H1 (cell line): ENCODE measurements around the gene PLBD1. TPM values are rescaled to one million over a fixed set of nuclear protein-coding genes. Genes with fewer than 3 reads are reported as not detected.

Experiments
- CTCF ChIA-PET: fragments of 300-600 bp; sonication (Branson Sonifier 250); formaldehyde crosslinking; loops from one replicate; lab custom pipeline; 2021; ENCODE audit not compliant: partially characterized antibody; lab: Charles Lee
- POLR2A ChIA-PET: fragments of 300-600 bp; sonication (Branson Sonifier 250); formaldehyde crosslinking; loops from one replicate; lab custom pipeline; 2021; ENCODE audit warnings: inconsistent platforms; ENCODE audit not compliant: partially characterized antibody; lab: Charles Lee
- DNase-seq, 2 experiments: peaks; one replicate each; pipeline versions ENCODE4 v3.0.0 to v3.0.0-alpha.2; 2010 to 2022; ENCODE audit warnings: low spot score in 2 of 2, low read depth in 1 of 2, mixed read lengths in 1 of 2
- FAIRE-seq: peaks from 2 replicates; lab custom pipeline; 2011; peaks lifted over from hg19 to GRCh38; lab: Jason Lieb, UNC
- H2AFZ ChIP-seq: 2 replicates; pipeline ENCODE4 v1.8.1; 2012; ENCODE audit warnings: low read length, inconsistent platforms
- H2AK5ac ChIP-seq: 2 replicates; pipeline ENCODE4 v1.6.1; 2013; ENCODE audit warnings: low read depth, low read length
- H2BK120ac ChIP-seq: replicated peaks from 2 replicates; pipeline ENCODE3; 2013; ENCODE audit warnings: low read depth, low read length, inconsistent platforms
- H2BK12ac ChIP-seq: 2 replicates; pipeline ENCODE4 v1.6.1; 2013; ENCODE audit warnings: low read depth, low read length
- H2BK15ac ChIP-seq: 2 replicates; pipeline ENCODE4 v1.6.1; 2013; ENCODE audit warnings: low read length
- H2BK20ac ChIP-seq: 2 replicates; pipeline ENCODE4 v1.6.1; 2013; ENCODE audit warnings: low read length
- H2BK5ac ChIP-seq: 2 replicates; pipeline ENCODE4 v1.6.1; 2013; ENCODE audit warnings: low read depth, low read length
- H3K14ac ChIP-seq: 2 replicates; pipeline ENCODE4 v1.6.1; 2013; ENCODE audit warnings: inconsistent platforms; ENCODE audit not compliant: insufficient read length
- H3K18ac ChIP-seq: 2 replicates; pipeline ENCODE4 v1.6.1; 2013; ENCODE audit warnings: low read length; ENCODE audit errors: extremely low read depth
- H3K23ac ChIP-seq: 2 replicates; pipeline ENCODE4 v1.6.1; 2013; ENCODE audit warnings: inconsistent platforms; ENCODE audit not compliant: insufficient read length
- H3K23me2 ChIP-seq: 2 replicates; pipeline ENCODE4 v1.6.1; 2013; ENCODE audit warnings: low read depth, low read length
- H3K27ac ChIP-seq: 2 replicates; pipeline ENCODE4 v1.6.1; 2011; ENCODE audit warnings: low read depth, low read length, inconsistent platforms
- H3K27me3 ChIP-seq, 4 experiments: replicated peaks in 1 of 4; 1 replicate in 1 of 4; 2 replicates in 3 of 4; pipeline versions ENCODE4 v1.6.1 to v1.8.1; 2011 to 2013; ENCODE audit warnings: low read length in 3 of 4, mild to moderate bottlenecking in 3 of 4, inconsistent platforms in 2 of 4, mixed read lengths in 2 of 4, moderate library complexity in 1 of 4; ENCODE audit not compliant: control insufficient read depth in 3 of 4, insufficient read depth in 3 of 4; ENCODE audit errors: extremely low read depth in 1 of 4
- H3K36me3 ChIP-seq, 4 experiments: 2 replicates each; pipeline versions ENCODE4 v1.6.1 to v1.8.1; 2011 to 2013; ENCODE audit warnings: mild to moderate bottlenecking in 4 of 4, low read length in 3 of 4, moderate library complexity in 2 of 4, control low read depth in 1 of 4, inconsistent platforms in 1 of 4; ENCODE audit not compliant: insufficient read depth in 4 of 4, control insufficient read depth in 2 of 4
- H3K4ac ChIP-seq: replicated peaks from 2 replicates; pipeline ENCODE3; 2013; ENCODE audit warnings: low read length, low read depth, mixed read lengths, inconsistent platforms; ENCODE audit not compliant: insufficient read length
- H3K4me1 ChIP-seq, 4 experiments: replicated peaks in 1 of 4; 1 replicate in 1 of 4; 2 replicates in 3 of 4; pipeline versions ENCODE4 v1.6.1 to v1.8.1; 2011 to 2013; ENCODE audit warnings: low read length in 3 of 4, inconsistent platforms in 2 of 4, mixed read lengths in 1 of 4; ENCODE audit not compliant: insufficient read depth in 4 of 4, control insufficient read depth in 3 of 4
- H3K4me2 ChIP-seq, 2 experiments: 2 replicates each; pipeline versions ENCODE4 v1.6.1 to v1.8.1; 2011 to 2013; ENCODE audit warnings: low read depth in 2 of 2, low read length in 2 of 2, control low read depth in 1 of 2, inconsistent platforms in 1 of 2, mild to moderate bottlenecking in 1 of 2; ENCODE audit not compliant: insufficient read depth in 1 of 2
- H3K4me3 ChIP-seq, 4 experiments: fragments of 200-600, 300-600 bp in 1 of 4; sonication (generic), shearing (Covaris generic), sonication (Bioruptor Twin) in 1 of 4; 2 replicates each; pipeline versions ENCODE4 v1.5.1 to v1.8.1; 2011 to 2016; ENCODE audit warnings: low read length in 4 of 4, low read depth in 3 of 4, control low read depth in 2 of 4, inconsistent platforms in 2 of 4, mild to moderate bottlenecking in 2 of 4, mixed read lengths in 1 of 4, moderate library complexity in 1 of 4; ENCODE audit not compliant: insufficient read depth in 2 of 4; ENCODE audit errors: extremely low read depth in 1 of 4
- H3K56ac ChIP-seq: replicated peaks from 2 replicates; pipeline ENCODE3; 2013; ENCODE audit warnings: low read depth, mild to moderate bottlenecking, mixed read lengths, low read length, inconsistent platforms; ENCODE audit not compliant: insufficient read length
- H3K79me1 ChIP-seq: 2 replicates; pipeline ENCODE4 v1.6.1; 2013; ENCODE audit warnings: low read depth, low read length, control low read depth
- H3K79me2 ChIP-seq, 2 experiments: 2 replicates each; pipeline versions ENCODE4 v1.6.1 to v1.8.1; 2012 to 2013; ENCODE audit warnings: low read length in 2 of 2, mild to moderate bottlenecking in 2 of 2, inconsistent platforms in 1 of 2; ENCODE audit not compliant: insufficient read depth in 2 of 2, control insufficient read depth in 1 of 2
- H3K9ac ChIP-seq, 4 experiments: replicated peaks in 1 of 4; 1 replicate in 1 of 4; 2 replicates in 3 of 4; pipeline versions ENCODE4 v1.6.1 to v1.8.1; 2011 to 2013; ENCODE audit warnings: low read depth in 3 of 4, low read length in 3 of 4, control low read depth in 2 of 4, mild to moderate bottlenecking in 2 of 4, moderate library complexity in 2 of 4, inconsistent platforms in 1 of 4; ENCODE audit errors: extremely low read depth in 1 of 4
- H3K9me3 ChIP-seq, 2 experiments: 2 replicates each; pipeline versions ENCODE4 v1.6.1 to v1.8.1; 2012 to 2013; ENCODE audit warnings: mild to moderate bottlenecking in 2 of 2, moderate library complexity in 2 of 2, control low read depth in 1 of 2, inconsistent platforms in 1 of 2, low read depth in 1 of 2, low read length in 1 of 2, mixed read lengths in 1 of 2; ENCODE audit not compliant: insufficient read depth in 2 of 2
- H4K20me1 ChIP-seq, 2 experiments: replicated peaks in 1 of 2; 2 replicates each; pipeline versions ENCODE3 to v1.8.1; 2011 to 2013; ENCODE audit warnings: inconsistent platforms in 2 of 2, low read length in 2 of 2, mild to moderate bottlenecking in 1 of 2; ENCODE audit not compliant: insufficient read depth in 2 of 2, control insufficient read depth in 1 of 2
- H4K5ac ChIP-seq: 2 replicates; pipeline ENCODE4 v1.6.1; 2013; ENCODE audit warnings: low read length, low read depth, mixed read lengths, inconsistent platforms; ENCODE audit not compliant: insufficient read length
- H4K8ac ChIP-seq: 2 replicates; pipeline ENCODE4 v1.8.0; 2013; ENCODE audit warnings: mild to moderate bottlenecking, moderate library complexity, low read length, inconsistent platforms; ENCODE audit not compliant: insufficient read depth; ENCODE audit errors: extremely low read depth
- H4K91ac ChIP-seq: replicated peaks from 2 replicates; pipeline ENCODE3; 2013; ENCODE audit warnings: low read length, mixed read lengths, inconsistent platforms; ENCODE audit not compliant: insufficient read length
- BACH1 ChIP-seq: IDR thresholded peaks from 2 replicates; pipeline ENCODE4 v1.6.1; 2012; ENCODE audit warnings: low read length, improper control_type of control experiment
- CBX5 ChIP-seq: fragments of 300-800, 300-1000 bp; sonication (generic); IDR thresholded peaks from 2 replicates; pipeline ENCODE4 v1.7.1; 2016; ENCODE audit warnings: antibody characterized with exemption, low read length, low read depth
- CEBPB ChIP-seq: IDR thresholded peaks from 2 replicates; pipeline ENCODE4 v1.6.1; 2012; ENCODE audit warnings: low read depth, low read length
- GTF2F1 ChIP-seq: IDR thresholded peaks from 2 replicates; pipeline ENCODE4 v1.6.1; 2012; ENCODE audit warnings: low read depth, low read length, improper control_type of control experiment, borderline replicate concordance
- NRF1 ChIP-seq: IDR thresholded peaks from 2 replicates; pipeline ENCODE4 v1.6.1; 2011; ENCODE audit warnings: mild to moderate bottlenecking, low read depth, low read length, improper control_type of control experiment
- POU5F1 ChIP-seq: IDR thresholded peaks from 2 replicates; pipeline ENCODE4 v1.6.1; 2011; ENCODE audit warnings: low read depth, mild to moderate bottlenecking, low read length, moderate library complexity
- RAD21 ChIP-seq, 2 experiments: IDR thresholded peaks in 1 of 2; conservative IDR thresholded peaks in 1 of 2; 2 replicates each; pipeline ENCODE4 v1.6.1; 2011; ENCODE audit warnings: low read depth in 2 of 2, low read length in 2 of 2, improper control_type of control experiment in 1 of 2, inconsistent platforms in 1 of 2, mild to moderate bottlenecking in 1 of 2, moderate library complexity in 1 of 2
- RBBP5 ChIP-seq: IDR thresholded peaks from 2 replicates; pipeline ENCODE4 v1.7.1; 2012; ENCODE audit warnings: low read depth, mild to moderate bottlenecking, inconsistent platforms, low read length, moderate library complexity, borderline replicate concordance
- SIN3A ChIP-seq, 2 experiments: IDR thresholded peaks in 1 of 2; conservative IDR thresholded peaks in 1 of 2; 2 replicates each; pipeline ENCODE4 v1.6.1; 2011 to 2012; ENCODE audit warnings: low read length in 2 of 2, improper control_type of control experiment in 1 of 2, low read depth in 1 of 2, mild to moderate bottlenecking in 1 of 2
- SIX5 ChIP-seq: IDR thresholded peaks from 2 replicates; pipeline ENCODE4 v1.6.1; 2011; ENCODE audit warnings: mild to moderate bottlenecking, low read depth, low read length
- ZNF274 ChIP-seq: IDR thresholded peaks from 2 replicates; pipeline ENCODE4 v1.7.0; 2012; ENCODE audit warnings: low read length, borderline replicate concordance; ENCODE audit errors: extremely low read depth
- WGBS, 2 experiments: shearing (Covaris generic) in 1 of 2; methylation state at CpG; one replicate each; pipeline versions ENCODE4 v1.1.6 to v1.1.7; 2013 to 2015; ENCODE audit warnings: low lambda C conversion rate in 2 of 2, mixed read lengths in 2 of 2, inconsistent platforms in 1 of 2, low coverage in 1 of 2, missing lambda C conversion rate in 1 of 2; ENCODE audit not compliant: insufficient replicate concordance in 2 of 2, insufficient coverage in 1 of 2, insufficient read length in 1 of 2; ENCODE audit errors: extremely low coverage in 1 of 2, missing lambda C conversion rate in 1 of 2; 5-methylcytosine and 5-hydroxymethylcytosine counted together
- polyA plus RNA-seq, 7 experiments: library from polyadenylated mRNA; depleted of rRNA in 3 of 7; stranded (reverse) in 5 of 7; unstranded in 2 of 7; fragments of >200 nt in 5 of 7; fragments of 200-250 nt in 2 of 7; gene quantifications; 1 replicate in 5 of 7; 2 replicates in 1 of 7; 4 replicates in 1 of 7; pipeline versions ENCODE4 v1.2.1 to v1.2.3, GENCODE V29; 2011 to 2013; ENCODE audit warnings: missing spikeins in 2 of 7, mixed read lengths in 2 of 7
- total RNA-seq: library from RNA; stranded (reverse); fragmentation: NEBNext Ultra II Directional; extraction: Animal tissue kit (Norgen Biotek cat#: 25700); gene quantifications from 2 replicates; pipeline ENCODE4 v1.2.1, GENCODE V29; 2021

PLBD1 gene
- total and polyA plus RNA-seq, 2 of the 8 experiments (the other 6 are each of a cell fraction or from before 2014, with no cell fraction given): 6.3 to 12.3 TPM

DNA sequence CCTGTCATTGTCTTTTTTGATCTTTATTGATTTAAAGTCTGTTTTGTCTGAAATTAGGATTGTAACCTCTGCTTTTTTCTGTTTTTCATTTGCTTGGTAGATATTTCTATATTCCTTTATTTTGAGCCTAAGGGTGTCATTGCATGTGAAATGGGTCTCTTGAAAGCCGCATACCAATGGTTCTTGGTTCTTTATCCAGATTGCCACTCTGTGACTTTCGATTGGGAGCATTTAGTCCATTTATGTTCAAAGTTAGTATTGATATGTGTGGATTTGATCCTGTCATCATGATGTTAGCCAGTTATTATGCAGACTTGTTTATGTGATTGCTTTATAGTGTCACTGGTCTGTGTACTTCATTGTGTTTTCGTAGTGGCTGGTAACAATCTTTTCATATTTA lies 29.8 kb upstream of the PLBD1 start:
- ChIA-PET POLR2A (no interaction called here), CTCF (no interaction called here)
- FAIRE-seq: no peak

More for the DNA sequence above, 29.8 kb upstream of the PLBD1 start:
- Histone ChIP-seq H2BK5ac (no peak overlapping the region), H4K20me1 (no peaks in the 10 kb centered on the region), H3K4me2 (no peak overlapping the region), H2BK12ac (no peak overlapping the region), H3K9me3 (no peaks in the 10 kb centered on the region), H3K23ac (no peak overlapping the region), H3K56ac (no peak overlapping the region), H3K14ac (no peak overlapping the region), H3K79me2 (no peaks in the 10 kb centered on the region), H4K8ac (no peak overlapping the region), H3K4me1 (no peaks in the 10 kb centered on the region), H3K9ac (no peak overlapping the region), H3K36me3 (no peaks in the 10 kb centered on the region), H3K23me2 (no peaks in the 10 kb centered on the region), H2BK15ac (no peak overlapping the region), H2BK20ac (no peak overlapping the region), H3K79me1 (no peaks in the 10 kb centered on the region), H3K4me3 (no peak overlapping the region), H2BK120ac (no peak overlapping the region), H4K5ac (no peak overlapping the region), H4K91ac (no peak overlapping the region), H3K4ac (no peak overlapping the region), H2AK5ac (no peak overlapping the region), H3K27ac (no peak overlapping the region), H3K27me3 (no peaks in the 10 kb centered on the region), H2AFZ (no peak overlapping the region), H3K18ac (no peak overlapping the region)
- no peak for TF ChIP-seq RAD21 (IDR thresholded peaks at IDR 0.05 in 1 of 2, conservative IDR thresholded peaks at IDR 0.05 in 1 of 2; ENCODE audit: low read depth in 2 of 2, low read length in 2 of 2)
- no peak for TF ChIP-seq BACH1
- no peak for TF ChIP-seq CEBPB
- TF ChIP-seq SIX5: no peak
- TF ChIP-seq ZNF274: no peak
- TF ChIP-seq NRF1: no peak
- no peak for TF ChIP-seq SIN3A (conservative IDR thresholded peaks at IDR 0.05 in 1 of 2, IDR thresholded peaks at IDR 0.05 in 1 of 2; ENCODE audit: low read depth in 1 of 2, low read length in 2 of 2)
- TF ChIP-seq GTF2F1: no peak
- no peak for TF ChIP-seq CBX5
- no peak for TF ChIP-seq POU5F1
- no peak for TF ChIP-seq RBBP5
- DNase-seq: no peak
- 85% methylated on average over 3 of the region's 3 CpGs; no CpG with 5 or more reads in 1 of the 2 experiments for WGBS, 2 experiments
